ENCODE results near the gene UPK3B.
"Not testable (repeated sequence)": the region's sequence is repeated elsewhere in the genome, so short reads cannot be mapped to it uniquely, and the experiment has no call there.

The UPK3B gene

GRCh38 chr7:76509931-76510877 is at the start of gene UPK3B:
Gene UPK3B (plus strand): TSS chr7:76510552. CDS start chr7:76510653, 101 bp downstream.
- DNase-seq: no peak

DNA sequence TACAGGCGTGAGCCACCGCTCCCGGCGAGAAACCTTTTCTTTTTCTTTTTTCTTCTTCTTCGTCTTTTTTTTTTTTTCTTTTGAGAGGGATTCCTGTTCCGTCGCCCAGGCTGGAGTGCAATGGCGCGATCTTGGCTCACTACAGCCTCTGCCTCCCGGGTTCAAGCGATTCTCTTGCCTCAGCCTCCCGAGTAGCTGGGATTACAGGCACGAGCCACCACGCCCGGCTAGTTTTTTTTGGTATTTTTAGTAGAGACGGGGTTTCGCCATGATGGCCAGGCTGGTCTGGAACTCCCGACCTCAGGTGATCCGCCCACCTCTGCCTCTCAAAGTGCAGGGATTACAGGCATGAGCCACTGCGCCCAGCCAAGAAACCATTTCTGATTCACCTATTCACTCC is 49.6 kb upstream of the UPK3B start:
- not testable (repeated sequence) for DNase-seq

- not testable (repeated sequence) for DNase-seq
Measured at GRCh38 chr7:76461464-76462101, 48.8 kb upstream of the UPK3B start, which contains the start of gene DTX2. Gene DTX2 (plus strand): TSS chr7:76461709. CDS start chr7:76480510, 18,801 bp downstream.

GRCh38 chr7:76462271-76462882 is 48.0 kb upstream of the UPK3B start:
- not testable (repeated sequence) for DNase-seq

DNA sequence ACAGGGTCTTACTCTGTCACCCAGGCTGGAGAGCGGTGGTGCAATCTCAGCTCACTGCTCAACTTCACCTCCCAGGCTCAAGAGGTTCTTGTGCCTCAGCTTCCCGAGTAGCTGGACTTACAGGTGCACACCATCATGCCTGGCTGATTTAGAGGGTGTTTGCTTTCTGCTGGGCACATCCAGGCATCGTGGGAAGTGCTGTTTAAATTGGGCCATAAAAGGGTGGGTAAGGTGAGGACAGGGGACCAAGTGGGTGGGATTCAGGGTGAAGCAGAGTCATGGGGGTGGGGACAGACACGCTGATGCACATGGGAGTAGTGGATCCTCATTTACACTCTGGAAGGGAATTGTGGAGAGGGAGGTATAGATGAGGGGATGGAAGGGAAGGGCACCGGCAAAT is 45.4 kb upstream of the UPK3B start:
- not testable (repeated sequence) for DNase-seq

DNA sequence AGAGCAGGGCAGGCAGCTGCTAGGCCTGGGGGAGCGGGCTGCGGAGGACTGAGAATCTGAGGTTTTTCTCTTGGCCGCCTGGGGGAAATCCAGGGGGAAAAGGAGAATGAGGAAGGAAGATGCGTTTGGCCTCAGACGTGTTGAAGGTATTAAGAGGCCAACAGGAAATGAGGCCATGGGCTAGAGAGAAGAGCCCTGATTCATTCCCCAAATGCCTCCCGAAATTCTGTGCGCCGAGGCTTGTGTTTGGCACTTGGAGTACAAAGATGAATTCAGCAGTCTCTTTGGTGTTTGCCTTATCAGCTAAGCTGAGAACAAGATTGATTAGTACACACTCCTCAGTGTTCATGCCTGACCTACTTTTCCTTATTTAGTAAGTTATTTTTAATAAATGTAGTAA is 44.4 kb upstream of the UPK3B start:
- DNase-seq: not testable (repeated sequence)

DNA sequence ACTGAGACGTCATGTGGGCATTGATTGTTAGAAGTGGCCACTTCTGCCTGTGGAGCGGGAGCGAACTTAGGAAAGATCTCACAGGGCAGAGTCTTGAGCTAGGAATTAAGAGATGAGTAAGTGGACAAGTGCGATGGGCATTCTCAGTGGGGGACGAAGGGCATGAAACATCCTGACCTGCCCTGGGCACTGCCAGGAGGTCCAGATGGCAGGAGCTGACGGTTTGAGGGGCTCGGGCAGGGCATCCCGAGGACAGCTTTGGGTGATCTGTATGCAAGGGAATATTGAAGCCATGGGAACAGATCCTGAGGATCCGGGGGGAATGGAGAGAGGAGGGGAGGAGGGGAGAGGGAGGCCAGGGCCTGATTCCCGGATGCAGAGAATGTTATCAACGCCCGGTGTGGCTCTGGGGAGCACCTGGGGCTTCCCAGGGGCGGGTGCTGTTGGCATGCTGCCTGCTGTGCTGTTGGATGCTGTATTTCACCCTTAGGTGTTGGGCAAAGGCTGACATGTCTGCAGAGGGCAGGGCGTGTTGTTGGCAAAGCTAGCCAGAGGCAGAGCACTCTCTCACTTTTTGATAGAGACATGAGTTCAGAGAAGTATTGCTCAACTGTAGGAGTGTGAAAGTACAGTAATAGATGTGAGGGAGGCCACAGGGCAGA is 42.5 kb upstream of the UPK3B start:
- DNase-seq: not testable (repeated sequence)

- DNase-seq: not testable (repeated sequence)
Measured at GRCh38 chr7:76471556-76472221, 38.7 kb upstream of the UPK3B start.

- DNase-seq: not testable (repeated sequence)
Measured at GRCh38 chr7:76473097-76473496, 37.3 kb upstream of the UPK3B start.

GRCh38 chr7:76476280-76476679 is 34.1 kb upstream of the UPK3B start:
- not testable (repeated sequence) for DNase-seq

DNA sequence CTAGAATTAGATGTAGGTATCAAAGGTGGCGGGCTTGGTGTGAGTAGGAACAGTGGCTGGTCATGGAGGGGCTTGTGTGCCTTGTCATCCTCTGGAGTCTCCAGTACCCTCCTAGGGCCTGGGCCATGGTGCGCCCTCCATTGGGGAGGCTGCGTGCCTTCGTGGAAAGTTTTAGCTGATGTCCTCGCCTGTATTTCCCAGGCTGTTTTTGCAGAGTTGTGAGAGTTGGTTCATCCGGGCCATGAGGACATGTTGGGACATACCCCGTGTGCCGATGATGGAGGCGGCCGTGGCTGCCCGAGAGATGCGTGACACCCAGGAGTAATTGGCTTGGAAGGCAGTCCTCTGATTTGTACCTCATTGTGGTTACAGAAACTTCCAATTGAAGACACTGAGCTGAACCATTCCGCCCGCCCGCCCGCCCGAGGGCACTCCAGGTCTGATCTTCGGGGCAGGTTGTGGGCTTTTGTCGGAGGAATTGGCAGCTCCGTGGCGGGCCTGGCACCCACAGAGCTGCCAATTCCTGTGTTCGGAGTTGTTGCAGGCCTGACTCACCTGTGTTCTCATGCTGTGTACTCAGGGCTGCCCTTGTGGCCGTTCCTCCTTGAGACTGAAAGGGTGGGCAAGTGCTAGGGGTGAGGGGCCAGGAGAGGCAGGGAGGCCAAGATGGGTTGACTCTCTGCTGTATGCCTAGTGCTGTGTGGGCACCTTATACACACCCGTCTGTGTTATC is 33.4 kb upstream of the UPK3B start:
- DNase-seq: not testable (repeated sequence)

DNA sequence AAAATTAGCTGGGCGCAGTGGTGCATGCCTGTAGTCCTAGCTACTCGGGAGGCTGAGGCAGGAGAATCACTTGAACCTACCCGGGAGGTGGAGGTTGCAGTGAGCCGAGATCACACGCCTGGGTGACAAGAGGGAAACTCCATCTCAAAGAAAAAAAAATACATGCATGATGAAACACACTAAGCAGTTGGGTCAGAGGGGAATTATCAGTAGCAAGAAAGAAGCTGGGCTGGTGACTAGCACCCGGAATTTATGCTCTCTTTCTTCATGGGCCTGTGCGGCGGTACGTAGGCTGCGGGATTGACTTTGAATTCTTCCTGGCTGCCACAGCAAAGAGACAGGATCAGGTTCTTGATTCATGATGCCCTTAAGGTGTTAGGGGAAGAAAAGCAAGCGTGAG is 30.7 kb upstream of the UPK3B start:
- not testable (repeated sequence) for DNase-seq

DNA sequence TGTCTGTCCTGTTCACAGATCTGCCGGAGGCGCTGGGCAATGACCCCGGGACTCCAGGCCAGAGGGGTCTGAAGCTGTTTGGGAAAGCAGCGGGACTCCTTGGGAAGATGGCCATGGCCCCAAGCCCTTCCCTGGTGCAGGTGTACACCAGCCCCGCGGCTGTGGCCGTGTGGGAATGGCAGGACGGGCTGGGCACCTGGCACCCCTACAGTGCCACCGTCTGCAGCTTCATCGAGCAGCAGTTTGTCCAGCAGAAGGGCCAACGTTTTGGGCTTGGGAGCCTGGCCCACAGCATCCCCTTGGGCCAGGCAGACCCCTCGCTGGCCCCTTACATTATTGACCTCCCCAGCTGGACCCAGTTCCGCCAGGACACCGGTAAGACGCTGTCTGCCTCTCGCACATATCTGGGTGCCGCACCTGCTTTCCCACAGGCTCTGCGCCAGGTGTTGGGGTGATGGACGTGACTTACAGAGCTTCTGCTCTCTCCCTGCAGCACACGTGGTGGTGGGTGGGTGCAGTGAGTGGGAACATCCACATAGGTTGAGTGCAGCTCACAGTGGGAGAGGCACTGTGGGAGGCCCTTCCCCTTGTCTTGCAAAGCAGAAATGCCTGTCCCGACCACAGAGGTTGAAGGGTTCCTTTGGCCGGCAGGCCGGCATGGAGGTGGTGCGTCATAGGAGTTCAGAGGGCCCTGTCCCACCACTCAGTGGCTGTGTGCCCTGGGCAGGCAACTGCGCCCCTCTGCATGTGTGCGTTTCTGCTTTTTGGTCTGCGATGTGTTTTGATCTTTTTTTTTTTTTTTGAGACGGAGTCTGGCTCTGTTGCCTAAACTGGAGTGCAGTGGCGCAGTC is 29.7 kb upstream of the UPK3B start:
- DNase-seq: not testable (repeated sequence)

DNA sequence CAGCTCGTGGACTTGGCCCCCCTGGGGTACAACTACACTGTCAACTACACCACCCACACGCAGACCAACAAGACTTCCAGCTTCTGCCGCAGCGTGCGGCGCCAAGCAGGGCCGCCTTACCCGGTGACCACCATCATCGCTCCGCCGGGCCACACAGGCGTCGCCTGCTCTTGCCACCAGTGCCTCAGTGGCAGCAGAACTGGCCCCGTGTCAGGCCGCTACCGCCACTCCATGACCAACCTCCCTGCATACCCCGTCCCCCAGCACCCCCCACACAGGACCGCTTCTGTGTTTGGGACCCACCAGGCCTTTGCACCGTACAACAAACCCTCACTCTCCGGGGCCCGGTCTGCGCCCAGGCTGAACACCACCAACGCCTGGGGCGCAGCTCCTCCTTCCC is 27.7 kb upstream of the UPK3B start:
- not testable (repeated sequence) for DNase-seq

DNA sequence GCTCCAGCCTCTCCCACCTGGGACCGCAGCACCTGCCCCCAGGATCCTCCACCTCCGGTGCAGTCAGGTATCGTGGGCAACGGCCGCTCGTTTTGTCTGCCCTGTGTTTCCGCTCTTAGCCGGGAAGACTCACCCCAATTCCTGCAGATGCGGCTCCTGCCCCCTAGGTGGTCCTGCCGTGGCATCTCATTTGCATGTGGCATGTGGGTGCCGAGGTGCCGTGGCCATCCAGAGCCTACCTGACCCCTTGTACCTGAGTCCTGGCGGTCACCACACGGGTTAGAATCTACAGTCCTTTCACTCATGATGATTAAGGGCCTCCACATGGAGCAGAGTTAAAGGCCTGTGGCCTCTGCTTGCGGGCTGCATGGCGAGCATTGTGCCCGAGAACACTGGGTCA is 27.3 kb upstream of the UPK3B start:
- DNase-seq: not testable (repeated sequence)

DNA sequence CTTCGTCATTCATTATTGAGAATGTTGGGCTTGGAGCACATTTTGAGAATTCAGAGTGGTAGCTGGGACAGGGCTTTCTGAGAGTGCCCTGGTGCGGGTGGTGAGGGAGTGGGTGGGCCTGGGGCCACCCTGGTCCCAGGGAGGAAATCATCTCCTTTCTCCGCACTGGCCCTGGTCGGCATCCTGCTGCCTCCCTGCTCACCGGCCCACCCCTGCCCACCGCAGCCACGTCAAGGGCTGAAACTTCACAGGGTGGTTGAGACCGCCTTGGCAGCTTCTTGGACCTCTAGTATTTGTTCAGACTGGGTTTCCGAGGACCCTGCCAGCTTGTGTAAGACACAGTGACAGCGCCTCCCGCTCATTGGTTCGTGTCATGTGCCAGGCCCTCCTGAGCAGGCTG is 25.9 kb upstream of the UPK3B start:
- DNase-seq: not testable (repeated sequence)

DNA sequence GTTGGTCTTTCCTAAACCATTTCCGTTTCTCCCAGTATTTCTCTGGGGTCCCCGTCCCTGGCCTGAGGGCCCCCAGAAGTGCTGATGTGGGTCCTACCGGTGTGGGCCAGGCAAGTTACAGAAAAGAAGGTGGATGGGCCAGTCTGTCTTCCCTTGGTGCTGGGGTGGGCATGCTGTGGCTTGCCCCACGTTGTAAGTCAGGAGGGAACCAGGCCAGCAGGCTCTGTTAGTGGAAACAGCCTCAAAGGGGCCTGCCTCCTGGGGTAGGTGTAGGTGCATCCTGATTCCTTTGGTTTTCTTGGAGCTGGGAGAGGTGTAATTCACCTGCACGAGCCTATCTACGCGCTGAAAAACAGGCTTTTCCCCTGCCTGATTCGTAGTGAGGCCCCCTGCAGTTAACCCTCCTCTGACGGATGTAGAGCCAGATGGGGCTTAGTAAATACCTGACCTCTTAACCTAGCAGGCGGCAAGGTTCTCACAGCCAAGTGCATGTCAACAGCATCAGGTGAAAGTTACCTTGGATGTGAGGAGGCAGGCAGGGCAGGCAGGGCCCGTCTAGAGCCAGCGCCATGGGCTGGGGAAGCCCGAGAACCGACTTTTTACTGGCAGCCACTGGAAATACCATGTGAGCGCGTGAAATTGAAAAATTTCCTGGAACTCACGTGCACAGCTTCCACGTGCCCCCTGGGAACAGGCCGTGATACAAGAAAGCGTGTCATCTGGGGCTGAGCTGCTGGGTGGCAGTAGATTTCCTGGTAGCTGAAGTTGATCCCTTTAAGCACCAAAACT is 24.3 kb upstream of the UPK3B start:
- not testable (repeated sequence) for DNase-seq

DNA sequence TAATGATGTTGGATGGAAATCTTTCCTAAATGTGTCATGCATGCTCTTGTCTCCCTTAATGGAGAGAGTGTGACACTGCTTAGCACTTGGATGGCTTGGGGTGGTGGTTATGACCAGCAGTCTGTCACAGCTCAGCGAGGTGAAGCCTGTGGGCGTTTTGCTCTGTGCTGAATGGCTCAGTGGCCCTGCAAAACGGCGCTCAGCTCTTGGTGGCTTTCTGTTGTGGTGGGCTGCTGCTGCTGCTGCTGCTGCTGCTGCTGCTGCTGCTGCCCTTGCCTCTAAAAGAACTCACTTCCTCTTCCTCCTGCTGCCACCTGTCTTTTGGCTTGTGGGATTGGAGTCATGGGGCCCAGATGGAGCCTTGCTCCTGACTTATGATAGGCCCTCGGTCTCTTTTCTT is 23.7 kb upstream of the UPK3B start:
- DNase-seq: not testable (repeated sequence)

DNA sequence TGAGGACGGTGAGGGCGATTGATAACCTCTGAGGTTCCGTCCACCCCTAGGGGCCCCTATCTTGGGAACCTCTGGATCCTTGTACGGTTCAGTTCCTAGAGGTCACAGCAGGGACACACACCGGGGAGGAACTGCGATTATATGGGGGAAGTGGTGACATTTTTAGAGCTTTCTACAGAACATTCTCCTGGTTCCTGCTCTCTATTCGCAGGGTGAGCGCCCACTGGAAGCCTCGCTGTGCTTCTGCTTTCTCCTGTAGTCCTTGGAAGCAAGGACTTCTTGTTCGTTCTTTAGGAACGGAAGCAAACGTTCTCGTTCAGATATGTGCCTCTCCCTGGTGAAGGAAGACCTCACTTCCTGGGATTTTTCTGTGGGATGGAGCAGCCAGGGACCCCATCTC is 22.4 kb upstream of the UPK3B start:
- DNase-seq: not testable (repeated sequence)

- DNase-seq: not testable (repeated sequence)
Measured at GRCh38 chr7:76492139-76492538, 18.2 kb upstream of the UPK3B start.
